ENCODE measurements around the gene CDK6.

The CDK6 gene

DNA sequence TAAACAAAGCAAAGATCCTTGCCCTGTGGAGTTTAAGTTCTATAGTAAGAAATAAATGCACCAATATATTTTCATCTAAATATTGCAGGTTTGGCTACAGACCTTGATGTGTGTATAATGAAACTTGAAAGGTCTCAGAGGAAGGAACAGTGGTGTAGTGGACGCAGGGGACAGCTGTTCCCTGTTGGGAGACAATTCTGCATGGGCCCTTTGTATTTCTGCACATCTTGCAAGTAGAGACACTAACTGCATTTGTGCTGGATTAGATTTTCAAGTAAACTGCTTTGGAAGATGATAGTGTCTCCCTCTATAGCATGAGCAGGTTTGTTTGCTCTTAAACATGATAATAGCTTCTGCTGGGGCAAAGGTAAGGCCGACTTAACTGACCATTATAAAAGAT, 188.7 kb downstream of the CDK6 start:
- no peak for ATAC-seq (ENCODE audit: low read depth)
- H3K4me1 Mint-ChIP-seq: peaks cover 19% of the 10 kb centered on the region
- no peaks in the 10 kb centered on the region for H3K36me3 Mint-ChIP-seq
- H3K4me3 Mint-ChIP-seq: no peak overlapping the region
- H3K27ac Mint-ChIP-seq: no peak overlapping the region
- no peaks in the 10 kb centered on the region for H3K9me3 Mint-ChIP-seq
- no peaks in the 10 kb centered on the region for H3K27me3 Mint-ChIP-seq
- no peak for DNase-seq (ENCODE audit: low spot score in 2 of 2)

GRCh38 chr7:92647011-92647625, 189.3 kb downstream of the CDK6 start:
- no peak overlapping the region for H3K4me3 Mint-ChIP-seq
- no peak overlapping the region for H3K27ac Mint-ChIP-seq
- ATAC-seq (ENCODE audit: low read depth): no peak
- H3K36me3 Mint-ChIP-seq: no peaks in the 10 kb centered on the region
- DNase-seq (ENCODE audit: low spot score in 2 of 2): no peak
- H3K4me1 Mint-ChIP-seq: peaks cover 21% of the 10 kb centered on the region
- no peaks in the 10 kb centered on the region for H3K9me3 Mint-ChIP-seq
- H3K27me3 Mint-ChIP-seq: no peaks in the 10 kb centered on the region

DNA sequence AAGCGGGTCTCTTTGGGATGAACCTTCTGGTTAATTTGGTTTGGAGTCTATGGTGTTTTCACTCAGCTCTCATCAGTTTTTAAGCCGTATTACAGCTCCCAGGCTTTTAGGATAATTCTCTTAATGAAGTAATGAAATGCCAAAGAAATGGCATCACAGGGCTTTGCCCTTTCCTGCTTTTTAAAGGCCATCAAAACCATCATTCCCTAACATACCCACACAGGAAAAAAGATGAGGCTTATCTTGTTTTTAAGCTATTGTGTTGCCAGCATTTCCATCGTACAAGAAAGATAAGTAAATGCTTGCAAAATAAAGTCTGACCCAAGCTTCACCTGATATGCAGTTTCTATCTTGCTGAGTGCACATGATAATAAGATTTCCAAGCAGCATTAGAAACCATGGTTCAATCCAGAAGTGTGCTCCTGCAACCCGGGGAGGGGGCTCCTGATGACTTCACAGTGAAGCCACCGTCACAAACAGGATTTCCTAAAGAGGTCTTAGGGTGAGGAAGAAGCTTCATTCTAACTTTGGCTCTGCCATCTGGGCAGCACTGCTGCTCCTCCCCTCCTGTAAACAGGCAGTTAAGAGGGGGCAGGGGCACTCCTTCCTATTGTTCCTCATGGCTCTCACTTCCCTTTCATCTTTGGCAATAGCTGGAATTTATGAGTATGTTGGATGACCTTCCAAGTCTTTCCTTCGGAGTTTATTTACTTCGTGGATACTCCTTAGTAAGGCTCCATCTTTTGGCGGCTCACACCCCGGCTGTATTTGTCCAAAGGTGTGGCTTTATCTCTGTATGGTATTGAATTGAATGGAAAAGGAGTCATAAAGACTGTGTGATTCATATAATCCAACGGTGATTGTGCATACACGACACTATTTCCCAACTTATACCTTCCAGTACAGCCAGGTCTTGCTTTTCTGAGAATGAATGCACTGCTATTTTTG, 191.0 kb downstream of the CDK6 start:
- Mint-ChIP-seq H3K27me3 (no peaks in the 10 kb centered on the region), H3K4me1 (peaks cover 27% of the 10 kb centered on the region), H3K36me3 (no peaks in the 10 kb centered on the region), H3K4me3 (no peak overlapping the region), H3K27ac (peak overlapping the region; percentile 35), H3K9me3 (no peaks in the 10 kb centered on the region)
- no peak for DNase-seq (ENCODE audit: low spot score in 2 of 2)
- ATAC-seq (ENCODE audit: low read depth): no peak

DNA sequence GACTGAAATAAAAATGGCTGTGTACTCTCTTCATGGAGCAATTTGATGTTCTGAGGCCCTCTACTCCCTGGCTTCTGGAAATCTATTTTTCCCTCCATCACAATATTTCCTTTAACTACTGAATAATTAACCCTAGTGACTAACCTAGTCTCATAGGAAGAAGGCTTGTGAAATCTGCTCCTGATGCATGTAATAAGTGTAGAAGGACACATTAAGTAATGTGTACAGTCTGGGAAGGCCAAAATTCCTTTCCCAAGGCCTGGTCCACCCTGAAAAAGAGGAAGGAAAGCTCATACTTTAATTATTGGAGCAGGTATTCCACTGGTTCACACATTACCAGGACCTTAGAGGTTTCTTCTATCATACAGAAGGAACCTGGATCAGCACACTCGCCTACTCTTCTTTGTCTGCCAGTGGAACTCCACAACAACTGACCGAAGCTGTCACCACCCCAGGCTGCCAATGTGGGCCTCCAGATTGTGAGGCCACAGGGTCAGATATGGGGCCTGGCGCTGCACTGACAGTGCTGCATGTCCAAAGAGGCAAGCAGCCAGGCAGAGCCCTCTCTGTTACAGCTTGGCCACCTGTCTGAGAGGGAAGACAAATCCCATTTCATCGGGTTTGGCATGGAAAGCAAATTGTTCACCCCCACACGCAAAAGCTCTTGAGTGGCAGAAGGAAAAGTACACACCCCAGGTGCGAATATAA, 191.8 kb downstream of the CDK6 start:
- peaks cover 27% of the 10 kb centered on the region for H3K4me1 Mint-ChIP-seq
- H3K36me3 Mint-ChIP-seq: no peaks in the 10 kb centered on the region
- H3K9me3 Mint-ChIP-seq: no peaks in the 10 kb centered on the region
- no peaks in the 10 kb centered on the region for H3K27me3 Mint-ChIP-seq
- ATAC-seq (ENCODE audit: low read depth) (no peak), DNase-seq (ENCODE audit: low spot score in 2 of 2) (no peak)
- no peak overlapping the region for H3K4me3 Mint-ChIP-seq
- H3K27ac Mint-ChIP-seq: no peak overlapping the region

GRCh38 chr7:92643821-92644220, 192.6 kb downstream of the CDK6 start:
- H3K4me1 Mint-ChIP-seq: peaks cover 27% of the 10 kb centered on the region
- H3K9me3 Mint-ChIP-seq: no peaks in the 10 kb centered on the region
- no peak for ATAC-seq (ENCODE audit: low read depth)
- H3K27ac Mint-ChIP-seq: no peak overlapping the region
- no peak for DNase-seq (ENCODE audit: low spot score in 2 of 2)
- no peaks in the 10 kb centered on the region for H3K27me3 Mint-ChIP-seq
- no peak overlapping the region for H3K4me3 Mint-ChIP-seq
- H3K36me3 Mint-ChIP-seq: no peaks in the 10 kb centered on the region

DNA sequence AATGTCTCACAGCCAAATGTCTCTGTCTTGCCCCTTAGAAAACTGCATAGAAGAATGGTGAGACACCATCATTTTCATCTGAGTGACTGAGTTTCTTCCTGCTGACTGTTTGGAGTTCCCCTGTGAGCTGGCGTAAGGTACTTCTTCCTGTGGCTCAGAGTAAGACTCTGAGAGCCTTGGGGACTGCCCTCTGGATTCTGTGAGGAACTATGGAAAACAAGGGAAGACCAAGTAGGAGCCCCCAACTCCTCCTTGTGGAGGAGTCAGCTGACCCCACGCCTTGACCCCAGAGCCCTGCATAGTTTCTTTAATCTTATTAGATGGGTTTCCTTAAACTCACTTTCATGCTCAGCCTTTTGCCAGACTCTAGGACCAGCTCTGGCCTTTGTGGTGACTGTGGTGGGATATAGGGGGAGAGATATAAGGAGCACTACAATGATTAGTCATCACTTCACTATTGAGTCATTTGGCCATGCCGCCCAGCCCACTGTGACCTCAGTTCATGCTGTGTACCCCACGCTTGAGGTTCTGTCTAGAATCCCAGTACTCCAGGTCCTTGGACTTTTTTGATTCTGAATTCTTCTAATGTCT, 194.4 kb downstream of the CDK6 start:
- H3K27me3 Mint-ChIP-seq: no peaks in the 10 kb centered on the region
- no peaks in the 10 kb centered on the region for H3K9me3 Mint-ChIP-seq
- H3K36me3 Mint-ChIP-seq: no peaks in the 10 kb centered on the region
- no peak for DNase-seq (ENCODE audit: low spot score in 2 of 2)
- H3K27ac Mint-ChIP-seq: peak overlapping the region; percentile 83
- peaks cover 17% of the 10 kb centered on the region for H3K4me1 Mint-ChIP-seq
- ATAC-seq (ENCODE audit: low read depth): peak; percentile 72
- H3K4me3 Mint-ChIP-seq: no peak overlapping the region

DNA sequence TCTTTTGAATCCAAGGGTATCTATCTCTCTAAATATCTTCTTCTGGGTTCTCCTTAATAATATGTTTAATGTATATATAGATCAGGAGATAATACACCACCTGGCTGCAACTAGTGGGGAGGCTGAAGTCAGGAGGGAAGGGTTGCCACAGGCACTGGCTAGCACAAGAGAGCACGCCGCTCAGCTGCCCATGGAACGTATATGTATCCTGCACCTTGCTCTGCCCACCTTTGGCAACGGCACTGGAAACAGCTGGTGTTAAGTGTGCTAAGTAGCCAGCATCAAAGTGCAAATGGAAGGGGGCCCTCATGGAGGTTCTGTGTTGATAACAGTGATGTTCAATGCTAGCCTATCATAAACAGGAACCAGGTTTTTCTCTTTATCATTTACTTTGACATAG, 196.4 kb downstream of the CDK6 start:
- Mint-ChIP-seq H3K4me1 (peaks cover 10% of the 10 kb centered on the region), H3K4me3 (no peak overlapping the region), H3K27ac (no peak overlapping the region), H3K27me3 (no peaks in the 10 kb centered on the region), H3K9me3 (no peaks in the 10 kb centered on the region), H3K36me3 (no peaks in the 10 kb centered on the region)
- ATAC-seq (ENCODE audit: low read depth) (no peak), DNase-seq (ENCODE audit: low spot score in 2 of 2) (no peak)

DNA sequence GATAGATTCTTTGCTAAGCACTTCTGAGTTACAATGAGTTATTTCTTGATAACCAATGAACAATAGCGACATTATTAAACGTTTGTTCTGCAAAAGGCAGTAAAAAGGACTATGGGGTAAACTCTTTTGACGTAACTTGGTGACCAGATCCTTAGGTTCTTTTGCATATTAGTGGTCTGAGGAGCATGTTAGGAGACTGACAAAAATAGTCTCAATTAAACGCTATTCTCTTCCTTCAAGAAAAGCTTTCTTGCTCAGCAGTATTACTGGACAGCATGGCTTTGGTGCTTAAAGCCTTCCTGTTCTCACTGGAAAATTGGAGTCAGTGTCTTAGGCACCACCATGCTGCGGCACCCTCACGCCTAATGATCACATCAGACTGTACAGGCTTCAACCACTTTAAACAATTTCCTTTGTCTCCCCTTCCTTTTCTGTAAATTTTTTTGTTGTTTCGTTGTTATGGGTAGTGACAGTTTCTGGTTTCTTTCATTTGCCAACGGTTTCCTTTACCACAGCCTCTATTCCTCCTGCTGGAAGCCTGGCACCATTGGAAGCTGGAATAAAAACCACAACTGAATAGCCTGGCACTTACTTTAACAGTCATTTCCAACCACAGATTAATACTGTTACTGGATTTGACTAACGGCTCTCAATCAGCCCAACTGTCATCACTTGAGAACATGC, 197.0 kb downstream of the CDK6 start:
- Mint-ChIP-seq H3K27ac (no peak overlapping the region), H3K4me1 (peaks cover 12% of the 10 kb centered on the region), H3K4me3 (no peak overlapping the region), H3K27me3 (no peaks in the 10 kb centered on the region), H3K9me3 (no peaks in the 10 kb centered on the region), H3K36me3 (no peaks in the 10 kb centered on the region)
- DNase-seq (ENCODE audit: low spot score in 2 of 2) (no peak), ATAC-seq (ENCODE audit: low read depth) (no peak)

GRCh38 chr7:92636018-92636560, 200.3 kb downstream of the CDK6 start:
- ATAC-seq (ENCODE audit: low read depth): no peak
- H3K4me1 Mint-ChIP-seq: peaks cover 14% of the 10 kb centered on the region
- DNase-seq (ENCODE audit: low spot score in 2 of 2): no peak
- H3K27me3 Mint-ChIP-seq: no peaks in the 10 kb centered on the region
- no peak overlapping the region for H3K27ac Mint-ChIP-seq
- no peaks in the 10 kb centered on the region for H3K36me3 Mint-ChIP-seq
- no peaks in the 10 kb centered on the region for H3K9me3 Mint-ChIP-seq
- no peak overlapping the region for H3K4me3 Mint-ChIP-seq

DNA sequence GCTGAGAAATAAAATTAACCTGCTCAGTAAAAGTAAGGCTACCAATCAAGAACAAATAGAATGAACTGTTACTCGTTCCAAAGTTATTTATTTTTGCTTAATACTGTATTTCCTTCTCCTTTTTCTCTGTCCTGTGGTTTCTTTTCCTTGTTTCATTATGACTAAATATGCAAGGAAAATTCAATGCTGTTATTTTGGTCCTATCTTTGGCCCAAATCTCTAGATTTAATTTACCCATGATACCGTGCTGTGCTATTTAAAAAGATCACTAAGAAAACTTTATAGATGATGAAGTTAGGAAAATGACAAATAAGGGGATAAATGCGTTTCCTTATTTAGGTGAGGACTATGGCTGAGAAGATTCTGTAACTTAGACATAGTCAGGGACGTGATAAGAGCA, 200.8 kb downstream of the CDK6 start:
- Mint-ChIP-seq H3K27ac (peak overlapping the region; percentile 29), H3K27me3 (no peaks in the 10 kb centered on the region), H3K36me3 (no peaks in the 10 kb centered on the region), H3K4me3 (no peak overlapping the region), H3K4me1 (peaks cover 14% of the 10 kb centered on the region), H3K9me3 (no peaks in the 10 kb centered on the region)
- no peak for DNase-seq (ENCODE audit: low spot score in 2 of 2)
- ATAC-seq (ENCODE audit: low read depth): no peak

DNA sequence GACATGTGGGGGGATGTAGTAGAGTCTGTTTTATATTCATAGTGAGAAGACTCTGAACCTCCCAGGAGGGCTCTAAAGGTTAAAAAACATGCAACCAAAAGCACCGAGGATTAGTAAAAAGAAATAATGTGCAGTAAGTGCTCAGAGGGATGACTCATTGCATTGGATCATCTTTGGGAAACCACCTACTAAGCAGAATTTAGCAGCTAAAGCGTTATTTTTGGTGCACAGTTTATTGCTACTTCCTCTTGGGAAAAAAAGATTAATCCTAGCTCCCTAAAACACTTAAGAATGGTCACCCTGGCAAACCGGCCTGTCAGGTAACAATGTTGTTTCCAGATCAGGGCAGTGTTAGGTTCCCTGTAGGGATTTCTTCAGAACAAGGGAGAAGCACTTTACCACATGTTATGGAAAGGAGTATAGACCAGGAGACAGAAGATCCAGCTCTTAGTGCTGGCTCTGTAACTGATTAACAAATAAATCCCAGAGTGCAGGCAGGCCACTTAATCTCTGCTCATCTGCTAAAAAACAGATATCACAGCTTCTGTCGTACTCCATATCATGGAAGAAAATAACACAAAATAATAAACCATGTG, 201.4 kb downstream of the CDK6 start:
- ATAC-seq (ENCODE audit: low read depth) (no peak), DNase-seq (ENCODE audit: low spot score in 2 of 2) (no peak)
- Mint-ChIP-seq H3K36me3 (peaks cover 2% of the 10 kb centered on the region), H3K9me3 (peaks cover 2% of the 10 kb centered on the region), H3K4me1 (peaks cover 14% of the 10 kb centered on the region), H3K27me3 (peaks cover 2% of the 10 kb centered on the region), H3K27ac (peak overlapping the region; percentile 29), H3K4me3 (no peak overlapping the region)

DNA sequence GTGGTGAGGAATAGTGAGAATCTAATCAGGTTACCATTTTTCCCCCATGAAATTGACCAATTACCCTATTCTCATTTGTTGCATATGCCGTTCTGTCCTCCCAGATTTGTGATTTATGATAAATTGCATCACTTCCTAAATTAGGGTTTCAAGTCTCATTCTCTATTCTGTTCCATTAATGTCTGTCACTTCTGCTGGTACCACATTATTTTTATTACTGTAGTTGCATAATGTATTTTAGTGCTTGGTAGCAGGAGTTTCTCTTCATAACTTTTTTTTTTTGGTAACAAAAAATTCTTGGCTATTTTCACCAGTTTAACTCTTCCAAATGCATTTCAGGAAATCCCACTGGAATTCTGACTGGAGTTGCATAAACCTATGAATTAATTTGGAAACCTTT, 202.2 kb downstream of the CDK6 start:
- Mint-ChIP-seq H3K27ac (no peak overlapping the region), H3K36me3 (peaks cover 2% of the 10 kb centered on the region), H3K27me3 (peaks cover 2% of the 10 kb centered on the region), H3K4me3 (no peak overlapping the region), H3K9me3 (peaks cover 2% of the 10 kb centered on the region), H3K4me1 (peaks cover 14% of the 10 kb centered on the region)
- no peak for ATAC-seq (ENCODE audit: low read depth)
- no peak for DNase-seq (ENCODE audit: low spot score in 2 of 2)

Data from memory B cell (primary cell).